BLaER1 treated with 17β-estradiol and CSF1 and Interleukin-3, amounts not matched to agents 10 nM and 100 nM (cell line): ENCODE results near the gene HERPUD2.
A peak's percentile ranks its signal among the peaks of the same experiment; 100 is the strongest.
"Not testable (repeated sequence)": the region's sequence is repeated elsewhere in the genome, so short reads cannot be mapped to it uniquely, and the experiment has no call there.

ENCODE experiments used
- H3K27ac ChIP-seq, 11 experiments: shearing (Covaris generic); formaldehyde crosslinking; 2 replicates each; pipeline ENCODE4 v1.8.1; 2022
- H3K27me3 ChIP-seq, 11 experiments: shearing (Covaris generic); formaldehyde crosslinking; 2 replicates each; pipeline ENCODE4 v1.8.1; 2022
- H3K36me3 ChIP-seq, 11 experiments: shearing (Covaris generic); formaldehyde crosslinking; 2 replicates each; pipeline ENCODE4 v1.8.1; 2022
- H3K4me1 ChIP-seq, 10 experiments: shearing (Covaris generic); formaldehyde crosslinking; 2 replicates each; pipeline ENCODE4 v1.8.1; 2022
- H3K4me2 ChIP-seq, 11 experiments: shearing (Covaris generic); formaldehyde crosslinking; 2 replicates each; pipeline ENCODE4 v1.8.1; 2022
- H3K4me3 ChIP-seq, 10 experiments: shearing (Covaris generic); formaldehyde crosslinking; 2 replicates each; pipeline ENCODE4 v1.8.1; 2022
- H3K9ac ChIP-seq, 11 experiments: shearing (Covaris generic); formaldehyde crosslinking; 2 replicates each; pipeline ENCODE4 v1.8.1; 2022
- H3K9me3 ChIP-seq, 11 experiments: shearing (Covaris generic); formaldehyde crosslinking; replicated peaks in 1 of 11; 2 replicates each; pipeline ENCODE4 v1.8.1; 2022
- H4K20me1 ChIP-seq, 11 experiments: shearing (Covaris generic); formaldehyde crosslinking; 2 replicates each; pipeline ENCODE4 v1.8.1; 2022
- Cebpa-rat ChIP-seq, 11 experiments: shearing (Covaris generic); IDR thresholded peaks; 2 replicates each; pipeline ENCODE4 v1.8.1; 2022

HERPUD2 gene

DNA sequence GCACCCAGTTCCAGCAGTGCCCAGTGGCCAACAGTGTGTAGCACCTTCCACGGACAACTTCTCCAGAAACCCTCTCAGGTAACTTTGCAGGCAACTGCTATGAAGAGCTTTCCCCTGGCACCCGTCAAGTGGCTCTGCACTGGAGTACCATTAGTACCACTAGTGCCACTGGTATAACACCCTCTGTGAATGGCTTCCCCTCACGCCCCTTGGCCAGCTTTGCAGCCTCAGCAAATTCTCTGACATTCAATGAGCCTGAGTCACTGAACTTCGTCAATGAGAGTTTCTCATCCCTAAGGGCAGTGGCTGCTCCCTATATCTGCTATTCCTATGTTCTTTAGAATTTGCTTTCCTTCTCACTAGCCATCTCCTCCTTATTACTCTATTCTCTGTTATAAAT, 7.6 kb upstream of the HERPUD2 start:
- no peaks in the 10 kb centered on the region for H3K27me3 ChIP-seq
- peaks cover 0 to 11% (median 4%) of the 10 kb centered on the region in 10 experiments; a peak in 14 of 20 replicates for H3K4me1 ChIP-seq
- H3K9ac ChIP-seq = no peak overlapping the region
- no peaks in the 10 kb centered on the region for H4K20me1 ChIP-seq
- no peaks in the 10 kb centered on the region for H3K36me3 ChIP-seq
- no peak overlapping the region for H3K4me2 ChIP-seq
- no peak overlapping the region for H3K4me3 ChIP-seq
- H3K27ac ChIP-seq = no peak overlapping the region
- H3K9me3 ChIP-seq = no peaks in the 10 kb centered on the region
- no peak for TF ChIP-seq Cebpa-rat (IDR thresholded peaks at IDR 0.05)

DNA sequence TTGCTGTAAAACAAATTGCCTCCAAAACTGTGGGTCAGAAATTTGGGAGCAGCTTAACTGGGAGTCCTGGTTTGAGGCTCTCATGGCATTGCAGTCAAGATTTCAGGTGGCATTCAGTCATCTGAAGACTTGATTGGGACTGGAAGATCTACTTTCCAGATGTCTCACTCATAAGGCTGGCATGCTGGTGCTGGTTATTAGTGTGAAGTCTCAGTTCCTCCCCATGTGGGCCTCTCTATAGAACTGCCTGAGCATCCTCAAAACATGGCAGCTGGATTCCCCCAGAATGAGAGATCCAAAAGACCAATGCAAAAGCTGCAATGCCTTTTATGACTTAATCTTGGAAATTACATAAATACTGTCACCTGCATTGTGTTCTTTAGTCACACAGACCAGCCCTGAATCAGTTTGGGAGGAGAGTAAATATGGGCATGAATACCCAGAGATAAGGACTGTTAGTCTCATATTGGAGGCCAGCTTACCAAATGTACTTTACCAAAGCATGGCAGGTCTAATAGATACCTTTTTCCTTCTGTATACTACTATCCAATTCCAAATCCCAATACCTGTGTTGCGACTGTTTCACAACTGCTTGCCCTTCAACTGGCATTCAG, 6.5 kb upstream of the HERPUD2 start:
- Histone ChIP-seq H3K4me1 (peaks cover 0 to 22% (median 16%) of the 10 kb centered on the region in 10 experiments; a peak in 16 of 20 replicates), H3K27ac (no peak overlapping the region), H3K36me3 (peaks cover 0 to 7% (median 0%) of the 10 kb centered on the region in 11 experiments; a peak in 1 of 22 replicates), H4K20me1 (no peaks in the 10 kb centered on the region), H3K4me3 (no peak overlapping the region), H3K9me3 (peaks cover 0 to 5% (median 0%) of the 10 kb centered on the region in 11 experiments; a peak in 2 of 22 replicates), H3K9ac (no peak overlapping the region), H3K4me2 (no peak overlapping the region), H3K27me3 (no peaks in the 10 kb centered on the region)
- TF ChIP-seq Cebpa-rat (IDR thresholded peaks at IDR 0.05) = no peak

DNA sequence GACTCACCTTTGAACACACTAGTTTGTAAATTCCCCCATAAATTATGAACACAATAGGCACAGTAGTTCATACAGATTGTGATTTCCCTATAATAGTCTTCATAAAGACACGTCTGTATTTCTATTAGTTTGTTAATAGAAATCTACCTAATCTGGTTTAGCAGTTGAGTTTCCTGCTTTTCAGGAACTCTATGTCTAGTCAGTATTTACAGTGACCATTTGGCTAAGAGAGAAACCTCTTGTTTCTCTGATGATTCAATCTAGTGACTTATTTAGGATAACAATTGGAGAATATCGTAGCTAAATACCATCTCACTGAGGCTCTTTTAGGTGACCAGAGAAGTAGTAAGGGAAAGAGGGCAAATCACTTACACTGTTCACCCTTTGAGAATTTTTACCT, 5.9 kb upstream of the HERPUD2 start:
- no peak for TF ChIP-seq Cebpa-rat (IDR thresholded peaks at IDR 0.05)
- peaks cover 0 to 6% (median 0%) of the 10 kb centered on the region in 11 experiments; a peak in 2 of 22 replicates for H3K9me3 ChIP-seq
- no peak overlapping the region for H3K4me3 ChIP-seq
- H3K9ac ChIP-seq = no peak overlapping the region
- H4K20me1 ChIP-seq = no peaks in the 10 kb centered on the region
- peaks cover 0 to 7% (median 0%) of the 10 kb centered on the region in 11 experiments; a peak in 1 of 22 replicates for H3K36me3 ChIP-seq
- H3K4me2 ChIP-seq = no peak overlapping the region
- no peak overlapping the region for H3K27ac ChIP-seq
- no peaks in the 10 kb centered on the region for H3K27me3 ChIP-seq
- peaks cover 5 to 28% (median 21%) of the 10 kb centered on the region in 10 experiments for H3K4me1 ChIP-seq

DNA sequence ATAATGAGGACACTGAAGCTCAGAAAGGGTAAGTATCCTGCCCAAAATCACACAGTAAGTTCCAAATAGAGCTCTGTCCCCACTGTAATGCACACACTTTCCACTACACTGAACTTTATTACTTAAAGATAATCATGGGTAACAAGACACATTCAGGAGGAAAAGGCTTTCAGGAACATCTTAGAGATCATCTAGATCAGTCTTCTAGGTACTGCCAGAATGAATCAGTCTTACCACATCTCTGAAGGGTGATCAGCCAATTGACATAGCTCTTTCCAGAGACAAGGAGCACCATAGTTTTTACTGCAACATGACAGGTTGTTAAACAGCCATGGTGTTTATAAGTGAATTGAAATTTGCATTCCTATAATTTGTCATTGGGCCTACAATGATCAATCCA, 5.4 kb upstream of the HERPUD2 start:
- TF ChIP-seq Cebpa-rat (IDR thresholded peaks at IDR 0.05) = no peak
- Histone ChIP-seq H4K20me1 (no peaks in the 10 kb centered on the region), H3K27me3 (no peaks in the 10 kb centered on the region), H3K36me3 (peaks cover 0 to 7% (median 0%) of the 10 kb centered on the region in 11 experiments; a peak in 1 of 22 replicates), H3K4me1 (peaks cover 10 to 31% (median 26%) of the 10 kb centered on the region in 10 experiments), H3K4me3 (no peak overlapping the region), H3K27ac (no peak overlapping the region), H3K9me3 (peaks cover 0 to 6% (median 0%) of the 10 kb centered on the region in 11 experiments; a peak in 2 of 22 replicates), H3K9ac (no peak overlapping the region), H3K4me2 (no peak overlapping the region)

DNA sequence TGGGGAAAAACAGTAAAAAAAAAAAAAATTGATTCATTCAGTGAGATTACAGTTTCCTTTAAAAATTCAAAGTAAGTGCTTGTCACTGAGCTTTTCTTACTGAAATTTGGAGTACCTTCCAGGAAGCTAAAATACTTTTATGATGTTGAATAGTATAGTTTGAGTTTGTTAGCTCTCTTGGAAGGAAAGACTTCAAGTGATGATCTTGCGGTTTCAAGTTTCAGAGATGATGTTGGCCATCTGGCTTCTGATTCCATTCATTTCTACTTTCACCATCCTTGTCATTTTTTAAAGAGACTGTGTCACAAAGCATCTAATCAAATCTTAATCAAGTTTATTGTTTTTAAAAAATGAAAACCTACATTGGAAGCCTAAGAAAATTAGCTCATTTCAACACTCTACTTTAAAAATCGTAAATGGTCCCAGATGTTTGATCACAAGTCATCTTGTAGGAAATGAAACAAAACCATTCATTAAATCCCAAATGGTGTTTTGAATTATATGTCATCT, 4.9 kb upstream of the HERPUD2 start:
- Histone ChIP-seq H3K27ac (no peak overlapping the region), H3K4me3 (no peak overlapping the region), H3K9me3 (peaks cover 0 to 6% (median 0%) of the 10 kb centered on the region in 11 experiments; a peak in 2 of 22 replicates), H4K20me1 (no peaks in the 10 kb centered on the region), H3K36me3 (peaks cover 0 to 7% (median 0%) of the 10 kb centered on the region in 11 experiments; a peak in 1 of 22 replicates), H3K9ac (no peak overlapping the region), H3K4me1 (peaks cover 10 to 31% (median 26%) of the 10 kb centered on the region in 10 experiments), H3K27me3 (no peaks in the 10 kb centered on the region), H3K4me2 (no peak overlapping the region)
- TF ChIP-seq Cebpa-rat (IDR thresholded peaks at IDR 0.05) = no peak

DNA sequence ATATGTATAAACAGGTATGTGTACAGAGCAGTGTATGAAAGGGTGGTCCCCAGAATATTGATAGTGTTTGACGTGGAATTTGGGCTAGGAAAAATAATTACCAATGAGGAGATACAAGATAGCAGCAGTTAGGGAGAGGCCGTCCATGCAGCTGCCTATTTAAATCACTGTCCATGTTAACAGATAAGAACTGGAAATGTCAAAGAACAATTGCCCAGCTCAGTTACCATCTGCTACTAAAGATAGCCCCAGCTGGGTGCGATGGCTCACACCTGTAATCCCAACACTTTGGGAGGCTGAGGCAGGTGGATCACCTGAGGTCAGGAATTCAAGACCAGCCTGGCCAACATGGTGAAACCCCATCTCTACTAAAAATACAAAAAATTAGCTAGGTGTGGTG, 3.4 kb upstream of the HERPUD2 start:
- H3K36me3 ChIP-seq, H3K9ac ChIP-seq, H4K20me1 ChIP-seq, H3K27me3 ChIP-seq, H3K9me3 ChIP-seq, H3K4me3 ChIP-seq, H3K27ac ChIP-seq: not testable (repeated sequence)
- H3K4me1 ChIP-seq = peaks cover 17 to 34% (median 29%) of the 10 kb centered on the region in 10 experiments
- H3K4me2 ChIP-seq = peak overlapping the region in 3 of 11 experiments; percentile 13 to 97 (median 93); a peak in 4 of 22 replicates

DNA sequence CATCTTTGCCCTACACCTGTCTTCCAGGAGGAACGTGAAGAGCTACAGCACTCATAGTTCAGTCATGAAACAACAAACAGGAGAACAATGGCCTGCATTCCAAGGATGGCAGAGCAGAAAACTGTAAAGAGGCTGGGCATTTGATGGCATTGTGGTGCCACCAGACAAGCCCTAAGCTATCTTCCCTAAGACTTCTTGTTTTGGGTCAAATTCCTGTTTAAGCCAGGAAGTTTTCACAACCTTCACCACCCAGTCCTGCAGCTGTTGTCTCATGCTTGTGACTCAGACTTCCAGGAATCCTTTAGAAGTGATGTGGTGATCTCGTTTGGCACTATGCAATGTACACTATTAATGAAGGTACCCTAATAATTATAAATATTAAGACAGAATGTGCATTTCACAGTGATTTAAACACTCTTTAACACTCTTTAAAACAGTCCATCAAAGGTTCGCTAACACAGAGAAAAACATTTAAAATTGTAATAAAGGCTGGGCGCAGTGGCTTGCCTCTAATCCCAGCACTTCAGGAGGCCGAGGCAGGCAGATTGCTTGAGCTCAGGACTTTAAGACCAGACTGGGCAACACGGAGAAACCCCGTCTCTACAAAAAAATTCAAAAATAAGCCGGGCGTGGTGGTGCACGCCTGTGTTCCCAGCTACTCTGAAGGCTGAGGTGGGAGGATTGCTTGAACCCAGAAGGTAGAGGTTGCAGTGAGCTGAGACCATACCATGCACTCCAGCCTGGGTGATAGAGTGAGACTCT, 2.7 kb upstream of the HERPUD2 start:
- Histone ChIP-seq H3K9ac (peak overlapping the region in 3 of 11 experiments; percentile 32 to 46 (median 36); a peak in 4 of 22 replicates), H3K27me3 (no peaks in the 10 kb centered on the region), H3K4me2 (peak overlapping the region in 8 of 11 experiments; percentile 83 to 97 (median 90); a peak in 14 of 22 replicates), H4K20me1 (peaks cover 0 to 6% (median 0%) of the 10 kb centered on the region in 11 experiments; a peak in 6 of 22 replicates), H3K36me3 (peaks cover 0 to 7% (median 0%) of the 10 kb centered on the region in 11 experiments; a peak in 1 of 22 replicates), H3K4me3 (peak overlapping the region in 2 of 10 experiments; percentile 17 to 79; a peak in 1 of 20 replicates), H3K27ac (peak overlapping the region in 8 of 11 experiments; percentile 39 to 98 (median 53); a peak in 15 of 22 replicates), H3K4me1 (peaks cover 25 to 42% (median 37%) of the 10 kb centered on the region in 10 experiments), H3K9me3 (peaks cover 0 to 6% (median 0%) of the 10 kb centered on the region in 11 experiments; a peak in 2 of 22 replicates)
- TF ChIP-seq Cebpa-rat (IDR thresholded peaks at IDR 0.05) = no peak; a peak in 1 of 22 replicates

DNA sequence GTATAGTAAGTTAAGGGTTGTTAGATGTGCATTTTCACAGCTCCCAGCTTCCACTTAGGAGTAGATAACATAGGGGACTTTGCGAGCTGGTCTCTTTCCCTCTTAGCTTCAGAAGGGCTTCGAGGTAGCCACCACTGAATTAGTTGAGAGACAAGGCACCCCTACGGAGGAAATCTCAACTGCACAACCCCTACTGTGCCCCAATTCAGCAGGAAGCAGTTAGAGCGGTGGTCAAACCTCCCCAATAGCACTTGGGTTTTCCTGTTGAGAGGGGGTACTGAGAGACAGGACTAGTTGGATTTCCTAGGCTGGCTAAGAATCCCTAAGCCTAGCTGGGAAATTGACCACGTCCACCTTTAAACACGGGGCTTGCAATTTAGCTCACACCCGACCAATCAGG, 1.1 kb upstream of the HERPUD2 start:
- H3K36me3 ChIP-seq = peaks cover 0 to 12% (median 4%) of the 10 kb centered on the region in 11 experiments; a peak in 7 of 22 replicates
- peak overlapping the region; percentile 96 to 99 (median 98); a peak in 18 of 22 replicates for H3K9ac ChIP-seq
- H3K27ac ChIP-seq = peak overlapping the region in 10 of 11 experiments; percentile 94 to 99 (median 98); a peak in 19 of 22 replicates
- peaks cover 0 to 6% (median 0%) of the 10 kb centered on the region in 11 experiments; a peak in 2 of 22 replicates for H3K9me3 ChIP-seq
- H3K27me3 ChIP-seq = no peaks in the 10 kb centered on the region
- no peak for TF ChIP-seq Cebpa-rat (IDR thresholded peaks at IDR 0.05)
- H3K4me3 ChIP-seq = peak overlapping the region; percentile 72 to 96 (median 94)
- peaks cover 41 to 58% (median 53%) of the 10 kb centered on the region in 10 experiments for H3K4me1 ChIP-seq
- H4K20me1 ChIP-seq = peaks cover 0 to 22% (median 14%) of the 10 kb centered on the region in 11 experiments; a peak in 12 of 22 replicates
- peak overlapping the region; percentile 76 to 98 (median 90) for H3K4me2 ChIP-seq
